H9 (cell line): ENCODE data around the gene SLC25A48. TPM values are rescaled to one million over a fixed set of nuclear protein-coding genes. Genes with fewer than 3 reads are reported as not detected.

Experiments
- DNase-seq: peaks from one replicate; pipeline ENCODE4 v3.0.0-alpha.2; 2017
- H2AFZ ChIP-seq: one replicate; pipeline ENCODE4 v1.6.1; 2013; ENCODE audit warnings: mild to moderate bottlenecking, low read length, control low read depth, moderate library complexity
- H2AK5ac ChIP-seq: 2 replicates; pipeline ENCODE4 v1.6.1; 2013; ENCODE audit warnings: low read length, control low read depth, mixed read lengths; ENCODE audit not compliant: insufficient read length
- H2BK120ac ChIP-seq: one replicate; pipeline ENCODE4 v1.6.1; 2013; ENCODE audit warnings: low read depth, mild to moderate bottlenecking, low read length, control low read depth, inconsistent platforms; ENCODE audit not compliant: poor library complexity, severe bottlenecking
- H2BK12ac ChIP-seq: 2 replicates; pipeline ENCODE4 v1.6.1; 2013; ENCODE audit warnings: low read length, control low read depth, mixed read lengths, low read depth; ENCODE audit not compliant: insufficient read length
- H2BK15ac ChIP-seq: 2 replicates; pipeline ENCODE4 v1.6.1; 2013; ENCODE audit warnings: low read depth, low read length, control low read depth
- H2BK20ac ChIP-seq: one replicate; pipeline ENCODE4 v1.6.1; 2013; ENCODE audit warnings: low read depth, mild to moderate bottlenecking, low read length, control low read depth, inconsistent platforms; ENCODE audit not compliant: poor library complexity, severe bottlenecking
- H2BK5ac ChIP-seq: 2 replicates; pipeline ENCODE4 v1.6.1; 2013; ENCODE audit warnings: low read length, control low read depth, mixed read lengths; ENCODE audit not compliant: insufficient read length
- H3K14ac ChIP-seq: 2 replicates; pipeline ENCODE4 v1.6.1; 2013; ENCODE audit warnings: low read length, control low read depth; ENCODE audit not compliant: insufficient read depth
- H3K18ac ChIP-seq: 2 replicates; pipeline ENCODE4 v1.6.1; 2013; ENCODE audit warnings: low read depth, mild to moderate bottlenecking, mixed read lengths, low read length, control low read depth; ENCODE audit not compliant: insufficient read length
- H3K23ac ChIP-seq: 2 replicates; pipeline ENCODE4 v1.6.1; 2013; ENCODE audit warnings: low read length, control low read depth, mixed read lengths, low read depth; ENCODE audit not compliant: insufficient read length
- H3K23me2 ChIP-seq: 2 replicates; pipeline ENCODE4 v1.6.1; 2013; ENCODE audit warnings: low read depth, mild to moderate bottlenecking, mixed read lengths, low read length, control low read depth; ENCODE audit not compliant: insufficient read length, poor library complexity, severe bottlenecking
- H3K27ac ChIP-seq: 2 replicates; pipeline ENCODE4 v1.5.1; 2013; ENCODE audit warnings: low read length, control low read depth, mixed read lengths, low read depth; ENCODE audit not compliant: insufficient read length
- H3K27me3 ChIP-seq: 2 replicates; pipeline ENCODE4 v1.6.1; 2013; ENCODE audit warnings: low read length, control low read depth, inconsistent platforms; ENCODE audit not compliant: insufficient read depth
- H3K4ac ChIP-seq: 2 replicates; pipeline ENCODE4 v1.6.1; 2013; ENCODE audit warnings: low read depth, mild to moderate bottlenecking, control low read depth, inconsistent platforms, low read length, moderate library complexity
- H3K4me1 ChIP-seq: 2 replicates; pipeline ENCODE4 v1.6.1; 2013; ENCODE audit warnings: low read length, control low read depth, inconsistent platforms; ENCODE audit not compliant: insufficient read depth
- H3K4me2 ChIP-seq: 2 replicates; pipeline ENCODE4 v1.6.1; 2013; ENCODE audit warnings: low read length, control low read depth, mixed read lengths; ENCODE audit not compliant: insufficient read length, insufficient read depth
- H3K56ac ChIP-seq: 2 replicates; pipeline ENCODE4 v1.6.1; 2013; ENCODE audit warnings: low read depth, mild to moderate bottlenecking, mixed read lengths, low read length, control low read depth; ENCODE audit not compliant: insufficient read length
- H3K79me1 ChIP-seq: 2 replicates; pipeline ENCODE4 v1.6.1; 2013; ENCODE audit warnings: low read depth, mild to moderate bottlenecking, moderate library complexity, low read length, control low read depth, inconsistent platforms; ENCODE audit not compliant: insufficient read depth, poor library complexity, severe bottlenecking
- H3K79me2 ChIP-seq: 2 replicates; pipeline ENCODE4 v1.6.1; 2013; ENCODE audit warnings: low read length, control low read depth, inconsistent platforms; ENCODE audit not compliant: insufficient read depth
- H3K9ac ChIP-seq: 2 replicates; pipeline ENCODE4 v1.6.1; 2013; ENCODE audit warnings: low read length, control low read depth, mixed read lengths; ENCODE audit not compliant: insufficient read length; ENCODE audit errors: extremely low read depth
- H3K9me3 ChIP-seq: one replicate; pipeline ENCODE4 v1.6.1; 2013; ENCODE audit warnings: low read depth, low read length, inconsistent platforms; ENCODE audit not compliant: control insufficient read depth
- H3T11ph ChIP-seq: one replicate; pipeline ENCODE4 v1.6.1; 2013; ENCODE audit warnings: mild to moderate bottlenecking, low read length, control low read depth, inconsistent platforms
- H4K20me1 ChIP-seq: one replicate; pipeline ENCODE4 v1.6.1; 2013; ENCODE audit not compliant: control insufficient read depth, insufficient read length, insufficient read depth
- H4K5ac ChIP-seq: 2 replicates; pipeline ENCODE4 v1.6.1; 2013; ENCODE audit warnings: low read depth, mild to moderate bottlenecking, mixed read lengths, low read length, control low read depth; ENCODE audit not compliant: insufficient read length
- H4K8ac ChIP-seq: replicated peaks from 2 replicates; pipeline ENCODE4 v1.6.1; 2013; ENCODE audit warnings: low read length, control low read depth, mixed read lengths, low read depth; ENCODE audit not compliant: insufficient read length
- H4K91ac ChIP-seq: 2 replicates; pipeline ENCODE4 v1.6.1; 2013; ENCODE audit warnings: low read depth, mild to moderate bottlenecking, moderate library complexity, mixed read lengths, low read length, control low read depth; ENCODE audit not compliant: insufficient read length
- H3K27ac Mint-ChIP-seq, 3 experiments: 2 replicates in 2 of 3; 3 replicates in 1 of 3; pipeline ENCODE4 v1.8.0; 2020 to 2021; ENCODE audit warnings: mixed read lengths in 3 of 3, mild to moderate bottlenecking in 1 of 3, moderate library complexity in 1 of 3
- H3K27me3 Mint-ChIP-seq: 2 replicates; pipeline ENCODE4 v1.8.0; 2021; ENCODE audit warnings: low read depth, mild to moderate bottlenecking, moderate library complexity, mixed read lengths
- H3K36me3 Mint-ChIP-seq, 3 experiments: 2 replicates in 2 of 3; 3 replicates in 1 of 3; pipeline ENCODE4 v1.8.0; 2020 to 2021; ENCODE audit warnings: low read depth in 3 of 3, mixed read lengths in 3 of 3; ENCODE audit not compliant: insufficient read depth in 1 of 3
- H3K4me1 Mint-ChIP-seq, 2 experiments: 2 replicates each; pipeline ENCODE4 v1.8.0; 2020; ENCODE audit warnings: mixed read lengths in 2 of 2
- H3K4me3 Mint-ChIP-seq, 2 experiments: 2 replicates in 1 of 2; 3 replicates in 1 of 2; pipeline ENCODE4 v1.8.0; 2020 to 2021; ENCODE audit warnings: mild to moderate bottlenecking in 2 of 2, mixed read lengths in 2 of 2, moderate library complexity in 1 of 2
- H3K9me3 Mint-ChIP-seq, 2 experiments: 2 replicates in 1 of 2; 3 replicates in 1 of 2; pipeline ENCODE4 v1.8.0; 2020; ENCODE audit warnings: mild to moderate bottlenecking in 2 of 2, mixed read lengths in 2 of 2, moderate library complexity in 1 of 2
- CTCF ChIP-seq: fragments of 200-600 bp; sonication (generic); conservative IDR thresholded peaks from 3 replicates; pipeline ENCODE4 v1.8.0; 2021; ENCODE audit warnings: antibody characterized with exemption, mild to moderate bottlenecking
- WGBS: extraction: QIAGEN DNeasy Blood & Tissue Kit; methylation state at CpG from one replicate; pipeline ENCODE4 v1.1.7; 2013; ENCODE audit warnings: missing lambda C conversion rate, low lambda C conversion rate, mixed read lengths; ENCODE audit not compliant: insufficient read length; ENCODE audit errors: extremely low coverage; 5-methylcytosine and 5-hydroxymethylcytosine counted together
- total RNA-seq: library from RNA; stranded (reverse); gene quantifications from 2 replicates; pipeline ENCODE4 v1.2.1, GENCODE V29; 2021

The SLC25A48 gene
- total RNA-seq, 1 experiment from 2014 or later = 0.66 TPM

- H2BK12ac ChIP-seq = peak overlapping the region; percentile 60
- no peak for DNase-seq
- H2BK120ac ChIP-seq = peak overlapping the region; percentile 91
- H3K4me1 Mint-ChIP-seq = peaks cover 22 to 29% of the 10 kb centered on the region in 2 experiments
- peaks cover 13% of the 10 kb centered on the region for H3K27me3 Mint-ChIP-seq
- H3K18ac ChIP-seq = no peak overlapping the region
- no peaks in the 10 kb centered on the region for H3K79me2 ChIP-seq
- TF ChIP-seq CTCF = no peak
- no peak overlapping the region for H3K9ac ChIP-seq
- H3K56ac ChIP-seq = no peak overlapping the region
- H3K4me3 Mint-ChIP-seq = peak overlapping the region in 1 of 2 experiments; percentile 31; a peak in 2 of 5 replicates
- H3K4me1 ChIP-seq = peaks cover 4% of the 10 kb centered on the region; the same call in 1 of the 2 replicates
- peak overlapping the region in 2 of 3 experiments; percentile 22 to 88; a peak in 3 of 7 replicates for H3K27ac Mint-ChIP-seq
- H2AK5ac ChIP-seq = no peak overlapping the region
- no CpG with 5 or more reads among the region's 2 CpGs for WGBS
- H3K9me3 Mint-ChIP-seq = peaks cover 0 to 4% of the 10 kb centered on the region in 2 experiments; a peak in 2 of 5 replicates
- no peak overlapping the region for H2BK15ac ChIP-seq
- H2BK20ac ChIP-seq = peak overlapping the region; percentile 76
- no peaks in the 10 kb centered on the region for H4K20me1 ChIP-seq
- H3K79me1 ChIP-seq = no peaks in the 10 kb centered on the region
- peak overlapping the region; percentile 85 for H4K91ac ChIP-seq
- H3K23ac ChIP-seq = no peak overlapping the region
- no peak overlapping the region for H3T11ph ChIP-seq
- H3K23me2 ChIP-seq = no peaks in the 10 kb centered on the region
- no peak overlapping the region for H3K27ac ChIP-seq
- no peak overlapping the region for H3K14ac ChIP-seq
- no peaks in the 10 kb centered on the region for H3K27me3 ChIP-seq
- peak overlapping the region; percentile 44 for H4K5ac ChIP-seq
- H3K36me3 Mint-ChIP-seq = no peaks in the 10 kb centered on the region
- H3K9me3 ChIP-seq = no peaks in the 10 kb centered on the region
- no peak overlapping the region for H3K4me2 ChIP-seq
- no peak overlapping the region for H4K8ac ChIP-seq
- no peak overlapping the region for H2AFZ ChIP-seq
- H2BK5ac ChIP-seq = no peak overlapping the region
- H3K4ac ChIP-seq = peak overlapping the region; percentile 95
Measured at GRCh38 chr5:135822286-135822685, 12.2 kb upstream of the SLC25A48 start.
